Suprapubic skin (tissue), 4 donors: Measurements from ENCODE around the gene BBLN.

Experiments
- EP300 ChIP-seq: sonication (generic); formaldehyde crosslinking; IDR thresholded peaks from one replicate; pipeline ENCODE4 v1.6.1; 2017; ENCODE audit warnings: antibody characterized with exemption
- POLR2A ChIP-seq, 2 donors: fragments of 450-650 bp; IDR thresholded peaks; one replicate each; pipeline ENCODE4 v1.6.1; 2017; ENCODE audit warnings: antibody characterized with exemption in 2 of 2, mild to moderate bottlenecking in 2 of 2, moderate library complexity in 2 of 2
- POLR2AphosphoS5 ChIP-seq, 3 donors: sonication (generic); formaldehyde crosslinking; IDR thresholded peaks; one replicate each; pipeline ENCODE4 v1.6.1; 2017; ENCODE audit warnings: antibody characterized with exemption in 3 of 3
- TF ChIP-seq, protein P1 (sequence below), 2 donors: fragments of 200-600 bp in 1 of 2; fragments of 450-650 bp in 1 of 2; sonication (generic) in 1 of 2; IDR thresholded peaks; one replicate each; pipeline ENCODE4 v1.5.1; 2016 to 2019; ENCODE audit warnings: antibody characterized with exemption in 2 of 2, mild to moderate bottlenecking in 1 of 2, moderate library complexity in 1 of 2

DNA sequence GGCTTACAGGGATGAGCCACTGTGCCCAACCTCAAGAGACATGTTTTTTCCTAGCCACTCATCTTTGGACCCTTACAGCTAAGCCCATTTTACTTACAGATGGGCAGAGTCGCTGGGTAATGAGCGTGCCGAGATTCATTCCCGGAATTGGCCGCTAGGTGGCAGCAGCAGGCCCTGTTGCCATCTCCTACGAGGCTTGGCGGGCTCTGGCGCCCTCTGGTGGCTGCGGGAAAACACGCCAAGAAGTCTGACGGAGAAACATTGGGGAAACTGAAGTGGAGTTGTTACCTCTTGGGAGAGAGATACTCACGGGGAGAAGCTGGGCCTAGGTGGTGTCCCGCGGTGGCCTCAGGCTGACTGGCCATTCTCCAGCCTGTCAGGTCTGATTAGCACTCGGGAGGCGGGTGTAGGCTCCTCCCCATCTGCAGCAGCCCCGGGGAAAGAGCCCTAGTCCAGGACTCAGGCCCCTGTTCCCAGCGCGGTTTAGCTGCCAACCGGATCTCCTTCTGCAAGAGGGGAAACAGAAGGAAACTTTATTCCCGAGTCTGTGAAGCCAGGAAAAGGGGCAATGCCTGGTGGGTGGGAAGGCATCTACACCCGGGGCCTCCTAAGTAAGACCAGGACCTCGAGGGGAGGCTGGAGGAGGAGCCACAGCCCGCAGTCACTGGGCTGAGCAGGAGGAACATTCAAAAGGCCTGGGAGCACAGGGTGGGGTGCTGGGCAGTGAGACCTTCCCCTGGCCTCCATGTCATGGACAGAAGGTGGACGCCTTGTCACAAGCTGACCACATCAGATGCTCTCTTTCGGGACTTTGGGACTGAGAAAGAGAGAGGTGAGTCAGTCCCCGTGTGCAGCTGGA, 42.2 kb upstream of the BBLN start:
- TF ChIP-seq, protein P1, sequence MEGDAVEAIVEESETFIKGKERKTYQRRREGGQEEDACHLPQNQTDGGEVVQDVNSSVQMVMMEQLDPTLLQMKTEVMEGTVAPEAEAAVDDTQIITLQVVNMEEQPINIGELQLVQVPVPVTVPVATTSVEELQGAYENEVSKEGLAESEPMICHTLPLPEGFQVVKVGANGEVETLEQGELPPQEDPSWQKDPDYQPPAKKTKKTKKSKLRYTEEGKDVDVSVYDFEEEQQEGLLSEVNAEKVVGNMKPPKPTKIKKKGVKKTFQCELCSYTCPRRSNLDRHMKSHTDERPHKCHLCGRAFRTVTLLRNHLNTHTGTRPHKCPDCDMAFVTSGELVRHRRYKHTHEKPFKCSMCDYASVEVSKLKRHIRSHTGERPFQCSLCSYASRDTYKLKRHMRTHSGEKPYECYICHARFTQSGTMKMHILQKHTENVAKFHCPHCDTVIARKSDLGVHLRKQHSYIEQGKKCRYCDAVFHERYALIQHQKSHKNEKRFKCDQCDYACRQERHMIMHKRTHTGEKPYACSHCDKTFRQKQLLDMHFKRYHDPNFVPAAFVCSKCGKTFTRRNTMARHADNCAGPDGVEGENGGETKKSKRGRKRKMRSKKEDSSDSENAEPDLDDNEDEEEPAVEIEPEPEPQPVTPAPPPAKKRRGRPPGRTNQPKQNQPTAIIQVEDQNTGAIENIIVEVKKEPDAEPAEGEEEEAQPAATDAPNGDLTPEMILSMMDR (IDR thresholded peaks at IDR 0.05), result peak; percentile 100
- TF ChIP-seq POLR2A (IDR thresholded peaks at IDR 0.05) (no peak), POLR2AphosphoS5 (IDR thresholded peaks at IDR 0.05) (peak in 2 of 3 donors; percentile 59 to 64), EP300 (no peak)
